ENCODE data around the gene MAP3K7.

The MAP3K7 gene

DNA sequence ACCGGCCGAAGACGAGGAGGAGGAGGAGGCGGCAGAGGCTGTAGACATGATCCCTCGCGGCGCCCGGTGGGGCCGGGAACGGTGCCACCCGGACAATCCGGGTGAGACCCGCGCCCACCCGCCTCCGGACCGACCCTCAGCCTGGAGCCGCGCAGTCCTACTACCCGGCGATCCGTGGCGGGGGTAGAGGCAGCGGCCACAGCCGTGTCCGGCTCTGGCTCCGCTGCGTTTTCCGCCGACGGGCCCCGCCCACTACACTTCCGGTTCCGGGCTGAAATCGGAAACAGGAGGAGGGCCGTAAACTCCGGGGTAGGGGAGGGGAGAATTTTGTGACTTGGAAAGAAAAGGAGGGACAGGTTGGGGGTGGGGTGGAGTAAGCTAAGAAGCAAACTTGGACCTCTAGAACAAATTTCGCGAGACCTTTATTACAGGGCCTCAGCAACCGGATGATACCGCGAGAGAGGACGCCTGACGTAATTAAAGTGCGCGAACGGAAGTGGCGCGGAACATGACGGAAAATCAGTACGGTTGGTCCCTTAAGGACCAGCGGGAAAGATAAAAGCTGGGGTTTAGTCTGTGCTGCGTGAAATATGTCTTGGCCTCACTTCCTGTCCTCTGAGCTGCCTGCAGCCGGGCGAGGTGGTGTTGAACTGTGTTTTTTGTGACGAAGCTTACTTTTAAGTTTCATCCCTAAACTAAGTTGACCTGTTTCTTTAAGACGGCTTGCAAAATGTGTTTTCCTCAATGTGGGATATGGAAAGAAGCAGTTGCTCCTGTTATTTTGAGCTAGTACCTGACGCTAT, at the start of gene MAP3K7:
Gene MAP3K7, minus strand, starts transcription at position 237 of the 803 bp plus-strand sequence. Its CDS starts 189 bp downstream, at position 48.
- peak; percentile 62 for DNase-seq

DNA sequence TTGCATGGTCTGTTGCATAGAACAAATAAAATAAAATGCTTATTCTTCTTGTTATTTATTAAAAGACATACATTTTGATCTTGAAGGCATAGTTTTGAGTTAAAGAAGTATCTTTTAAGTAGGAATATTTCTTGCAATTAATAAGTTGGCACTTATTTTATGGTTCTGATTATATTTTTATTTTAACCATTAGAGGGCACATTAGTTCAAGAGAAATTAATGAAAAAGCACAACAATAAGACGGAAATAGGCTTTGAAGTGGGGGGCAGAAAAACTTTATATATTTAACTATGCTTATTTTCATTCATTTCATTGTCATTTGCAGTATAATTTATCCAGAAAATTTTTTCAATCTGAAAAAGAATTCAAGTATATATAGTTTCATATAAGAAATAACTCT, 44.2 kb upstream of the MAP3K7 start:
- DNase-seq, result no peak

DNA sequence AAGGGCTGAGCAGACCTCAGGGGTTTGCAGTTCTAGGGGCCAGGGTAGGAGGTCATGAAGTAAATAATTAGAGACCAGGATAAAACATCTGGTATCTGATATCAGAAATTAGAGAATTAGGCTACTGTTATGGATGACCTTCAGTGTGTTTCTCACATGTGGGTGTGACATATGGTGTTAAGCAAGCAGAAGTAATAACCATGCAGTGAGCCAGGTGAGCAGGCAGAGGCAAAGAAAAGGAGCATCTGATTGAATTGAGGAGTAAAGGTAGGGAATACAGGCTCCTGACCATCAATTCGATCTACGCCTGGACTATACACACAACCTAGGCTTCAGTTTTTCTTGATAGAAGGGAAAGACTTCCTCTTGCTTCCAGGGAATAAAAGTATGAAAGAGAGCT, 34.7 kb upstream of the MAP3K7 start:
- no peak for DNase-seq

DNA sequence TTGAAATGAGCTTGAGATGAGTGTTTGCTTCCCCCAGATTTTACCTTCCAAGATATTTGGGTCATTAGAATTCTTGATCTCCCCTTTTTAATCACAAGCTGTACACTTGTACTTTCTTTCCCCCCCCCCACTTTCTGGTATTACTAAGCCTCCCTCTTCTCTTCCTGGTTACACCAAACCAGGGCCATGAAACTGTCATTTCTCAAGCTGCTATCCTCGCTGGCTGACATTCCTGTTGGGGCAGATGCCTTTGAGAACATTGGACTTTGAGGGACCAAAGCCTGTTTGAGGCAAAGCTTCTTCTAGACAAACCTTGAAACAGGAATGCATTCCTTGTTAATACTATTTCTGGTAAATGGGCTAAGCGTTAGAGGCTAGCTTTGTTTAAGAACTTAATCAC, 32.3 kb upstream of the MAP3K7 start:
- DNase-seq, result no peak

DNA sequence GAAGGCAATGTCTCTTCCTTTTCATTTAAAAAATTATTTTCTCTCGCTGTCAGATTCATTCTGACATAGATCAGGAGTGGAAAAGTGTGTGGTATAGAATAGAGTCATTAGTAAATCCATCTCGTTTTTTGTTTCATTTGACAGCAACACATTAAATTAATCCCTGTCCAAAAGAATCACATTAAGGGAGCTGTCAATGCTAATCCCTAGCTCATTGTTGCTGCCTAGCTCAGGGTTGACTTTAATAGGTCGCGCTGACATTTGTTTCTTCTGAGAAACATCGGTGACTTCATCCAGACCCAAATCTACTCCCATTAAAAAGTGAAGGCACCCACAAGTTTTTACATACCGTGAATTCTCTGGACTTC, 25.4 kb upstream of the MAP3K7 start:
- DNase-seq, result no peak

DNA sequence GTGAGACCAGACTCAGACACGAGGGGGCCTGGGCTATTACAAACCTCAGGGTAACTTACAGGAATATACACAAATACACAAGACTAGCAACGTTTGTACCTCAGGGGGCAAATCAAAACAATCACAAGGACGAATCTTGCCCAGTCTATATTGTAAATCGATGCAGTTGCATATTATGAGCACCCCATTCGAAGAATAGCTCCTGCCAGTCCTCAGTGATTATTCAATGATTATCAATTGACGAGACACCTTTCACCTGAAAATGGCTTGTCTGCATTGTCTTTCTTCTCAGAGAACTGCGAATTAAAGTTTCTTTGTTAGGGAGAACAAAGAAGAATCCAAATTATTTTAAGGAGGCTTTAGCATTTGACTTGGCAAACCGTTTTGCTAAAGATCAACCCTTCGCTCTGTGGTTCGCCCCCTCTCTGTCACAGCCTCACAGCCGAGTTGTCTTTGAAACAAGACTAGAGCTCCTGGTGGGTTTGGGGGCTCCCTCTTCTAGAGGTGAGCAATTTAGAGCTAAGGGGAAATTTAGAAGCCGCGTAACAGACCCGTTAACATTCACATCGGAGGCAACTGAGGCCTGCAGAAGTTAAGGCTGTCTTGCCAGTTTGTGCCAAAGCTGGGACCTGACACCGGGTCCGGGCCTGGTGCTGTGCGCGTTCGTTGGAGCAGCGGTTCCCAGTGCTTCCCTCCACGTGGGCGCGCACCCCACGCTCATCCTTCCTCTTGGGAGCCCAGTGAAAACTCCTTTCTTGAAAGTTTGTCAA, 24.9 kb upstream of the MAP3K7 start:
- DNase-seq, result no peak

DNA sequence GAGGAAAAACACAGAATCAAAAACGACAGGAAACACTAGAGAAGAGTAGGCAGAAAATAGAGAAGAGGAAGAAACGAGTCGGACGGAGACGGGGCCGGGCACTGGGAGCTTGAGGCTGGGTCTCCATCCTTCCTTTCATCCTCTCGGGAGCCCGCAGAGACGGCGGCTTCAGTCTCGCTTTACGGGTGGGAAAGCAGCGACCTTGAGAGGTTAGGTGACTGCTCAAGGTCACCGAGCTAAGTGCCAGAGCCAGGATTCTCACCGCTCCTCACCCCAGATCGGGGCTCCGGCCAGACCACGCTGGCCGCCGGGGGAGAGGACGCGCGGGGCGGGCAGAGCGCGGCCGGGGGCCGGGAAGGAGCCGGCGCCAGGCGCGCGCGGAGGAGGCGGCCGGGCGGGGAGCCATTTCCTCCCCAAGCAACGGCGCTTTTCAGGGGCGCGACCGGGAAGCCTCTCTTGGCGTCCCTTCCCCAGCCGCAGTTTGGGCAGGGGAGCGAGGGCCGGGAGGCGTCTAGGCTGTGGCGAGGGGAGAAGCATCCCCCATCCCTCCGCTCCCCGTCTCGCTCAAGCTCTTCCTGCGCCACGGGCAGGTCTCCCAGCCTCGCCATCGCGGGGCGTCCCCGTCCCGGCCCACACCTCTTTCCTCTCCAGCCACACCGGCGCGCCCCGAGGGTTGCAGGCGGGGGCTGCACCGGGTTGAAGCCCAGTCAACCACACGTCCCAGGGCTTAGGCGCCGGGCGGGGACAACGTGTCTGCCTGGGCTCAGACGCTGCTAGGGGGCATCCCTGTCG, 24.1 kb upstream of the MAP3K7 start:
- DNase-seq, result peak; percentile 33

DNA sequence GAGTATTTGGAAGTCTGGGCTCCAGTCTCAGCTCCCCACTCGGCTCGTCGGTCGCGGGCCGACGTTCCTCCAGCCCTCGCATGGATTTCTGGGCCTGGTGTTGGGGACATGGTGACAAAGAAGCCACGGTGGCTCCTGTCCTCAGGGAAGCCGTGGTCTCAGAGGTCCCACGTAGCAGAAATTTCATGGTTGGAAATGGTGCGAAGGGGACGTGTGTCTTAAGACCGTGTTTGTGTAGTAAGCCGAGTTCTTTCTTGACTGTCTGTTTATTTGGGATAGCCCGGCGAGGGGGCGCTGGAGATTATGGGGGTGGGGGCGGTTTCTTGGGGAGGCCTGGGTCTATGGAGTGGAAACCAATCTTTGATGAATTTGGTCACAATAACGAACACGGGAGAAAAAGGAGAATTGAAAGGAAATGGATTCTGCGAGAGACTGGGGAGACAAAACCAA, 23.5 kb upstream of the MAP3K7 start:
- no peak for DNase-seq

- no peak for DNase-seq
These were observed 19.0 kb upstream of the MAP3K7 start for GRCh38 chr6:90605749-90606340.

GRCh38 chr6:90604546-90604945, 17.7 kb upstream of the MAP3K7 start:
- DNase-seq, result no peak

DNA sequence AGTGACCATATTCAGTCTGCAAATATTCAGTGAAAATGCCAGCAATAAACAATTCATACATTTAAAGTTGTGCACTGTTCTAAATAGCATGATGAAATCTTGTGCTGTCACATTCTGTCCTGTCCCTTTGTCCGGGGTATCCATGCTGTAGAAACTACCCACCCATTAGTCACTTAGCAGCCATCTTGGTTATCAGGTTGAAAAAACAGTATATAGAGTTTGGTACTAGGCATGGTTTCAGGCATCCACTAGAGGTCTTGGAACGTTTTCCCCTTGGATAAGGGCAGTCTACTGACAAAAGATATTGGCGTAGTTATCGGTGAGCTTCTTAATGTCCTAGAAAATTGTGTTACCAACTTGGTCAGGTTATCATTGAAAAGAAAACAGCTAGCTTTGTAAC, 12.3 kb upstream of the MAP3K7 start:
- no peak for DNase-seq

GRCh38 chr6:90598192-90598951, 11.5 kb upstream of the MAP3K7 start:
- no peak for DNase-seq

DNA sequence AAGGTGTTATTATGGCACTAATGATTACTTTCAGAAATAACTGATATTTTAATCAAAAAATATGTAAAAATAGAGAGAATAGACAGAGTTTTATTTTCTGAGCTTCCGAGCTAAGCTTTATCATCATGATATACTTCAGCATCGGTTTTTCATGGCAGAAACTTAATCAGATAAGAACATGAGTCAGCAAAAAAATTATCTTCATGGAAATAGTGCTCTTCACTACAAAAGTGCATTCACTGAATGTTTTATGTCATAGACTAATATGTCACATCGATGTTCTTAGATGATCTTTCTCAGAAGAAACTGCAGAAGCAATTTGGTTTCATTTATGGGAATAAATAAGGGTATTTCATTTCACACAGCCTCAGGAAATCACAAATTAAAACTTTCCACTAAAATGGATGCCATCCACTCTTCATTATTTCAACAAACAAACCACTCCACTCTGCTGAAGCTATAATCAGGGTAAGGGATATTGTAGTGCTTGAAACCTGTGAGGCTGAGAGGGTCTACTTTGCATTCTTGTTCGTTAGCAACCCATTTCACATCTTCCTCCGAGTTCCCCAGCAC, 10.2 kb upstream of the MAP3K7 start:
- DNase-seq, result no peak

GRCh38 chr6:90595854-90596253, 9.0 kb upstream of the MAP3K7 start:
- no peak for DNase-seq

DNA sequence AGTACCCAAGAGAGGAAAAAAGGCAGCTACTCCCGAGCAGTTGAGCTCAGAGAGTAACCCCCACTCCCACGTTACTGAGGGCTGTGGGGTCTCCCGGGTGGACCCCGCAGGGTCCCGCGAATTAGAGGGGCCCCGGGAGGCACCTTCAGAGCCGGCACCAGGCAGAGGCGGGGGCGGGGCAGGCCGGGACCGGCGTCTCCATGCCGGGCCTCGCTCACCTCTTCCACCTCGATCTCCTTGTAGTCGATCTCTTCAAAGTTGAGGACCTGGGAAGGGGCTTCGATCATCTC, 381 bp downstream of the MAP3K7 start:
- DNase-seq, result no peak

- no peak for DNase-seq
These were observed 2.1 kb downstream of the MAP3K7 start for GRCh38 chr6:90584636-90585255.

- DNase-seq, result no peak
These were observed 2.9 kb downstream of the MAP3K7 start for GRCh38 chr6:90583836-90584481.

DNA sequence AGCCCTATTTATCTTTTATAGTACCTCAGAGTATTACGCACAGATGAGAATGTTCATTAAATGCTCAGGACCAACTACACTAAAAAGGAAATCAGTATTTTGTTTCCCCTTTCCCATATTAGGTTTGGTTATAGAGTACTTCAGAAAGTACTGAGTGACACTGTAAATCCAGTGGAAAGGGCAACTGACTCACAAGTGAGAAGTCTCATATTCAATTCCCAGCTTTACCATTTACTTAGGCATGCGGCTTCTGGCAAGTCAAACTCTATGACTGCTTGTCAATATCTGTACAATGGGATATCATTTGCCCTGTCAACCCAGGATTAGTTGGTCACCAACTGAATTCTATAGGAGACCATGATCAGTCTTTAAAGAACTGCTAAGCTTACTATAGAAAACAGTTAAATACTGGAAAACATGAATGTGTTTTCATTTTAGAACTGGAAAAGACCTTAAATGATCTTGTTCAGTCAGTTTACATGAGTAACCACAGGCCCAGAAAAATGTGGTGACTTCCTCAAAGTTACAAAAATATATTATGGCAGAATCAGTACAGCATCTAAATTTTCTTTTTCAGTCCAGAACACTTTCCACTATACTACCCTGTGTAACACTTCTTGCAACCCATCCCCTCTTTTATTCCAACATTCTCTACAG, 3.6 kb downstream of the MAP3K7 start:
- no peak for DNase-seq

GRCh38 chr6:90581146-90581545, 5.7 kb downstream of the MAP3K7 start:
- no peak for DNase-seq

DNA sequence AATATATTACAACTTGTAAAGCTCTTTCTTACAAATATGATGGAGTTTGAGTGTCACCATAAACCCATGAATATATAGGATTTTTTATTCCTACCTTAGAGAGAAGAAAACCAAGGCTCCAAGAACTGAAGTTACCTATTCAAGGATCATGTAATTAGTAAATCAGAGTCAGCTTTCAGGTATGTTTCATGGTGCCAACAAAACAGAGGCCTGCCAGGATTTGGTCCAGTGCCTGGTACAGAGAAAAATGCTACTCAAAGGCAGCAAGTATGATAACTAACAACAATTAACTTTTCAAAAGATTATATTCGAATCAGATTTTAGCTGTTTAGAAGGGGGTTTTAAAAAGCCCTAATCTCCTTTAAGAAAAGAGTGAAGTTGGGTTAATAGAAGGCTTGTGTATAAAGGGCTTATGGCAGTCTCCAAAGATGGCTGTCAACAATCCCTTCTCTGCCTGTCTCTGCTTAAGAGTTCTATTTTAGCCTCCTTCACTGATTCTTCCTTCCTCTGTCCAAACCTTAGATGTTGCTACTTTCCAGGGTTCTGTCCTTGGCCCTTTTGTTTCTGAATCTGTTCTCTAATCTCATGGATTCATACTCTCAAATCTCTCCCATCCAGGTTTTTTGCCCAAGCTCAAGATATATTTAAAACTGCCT, 7.8 kb downstream of the MAP3K7 start:
- DNase-seq, result no peak
